Karpas-422 (cell line): ENCODE results near the gene DYNLL1. TPM values are rescaled to one million over a fixed set of nuclear protein-coding genes. Genes with fewer than 3 reads are reported as not detected.
"Not testable (repeated sequence)": the region's sequence is repeated elsewhere in the genome, so short reads cannot be mapped to it uniquely, and the experiment has no call there.

Source experiments
- DNase-seq: peaks from one replicate; pipeline ENCODE4 v3.0.0-alpha.2; 2015
- H2AFZ ChIP-seq: fragments of 200-600 bp; sonication (generic); 2 replicates; pipeline ENCODE4 v1.6.1; 2014; ENCODE audit warnings: antibody characterized with exemption, low read length, mixed read lengths
- H3K27ac ChIP-seq: fragments of 200-600 bp; sonication (generic); 2 replicates; pipeline ENCODE4 v1.5.1; 2014; ENCODE audit warnings: mild to moderate bottlenecking, low read length, moderate library complexity
- H3K27me3 ChIP-seq: fragments of 200-600 bp; sonication (generic); 2 replicates; pipeline ENCODE4 v1.6.1; 2014; ENCODE audit warnings: low read length, mixed read lengths
- H3K36me3 ChIP-seq: fragments of 200-600 bp; sonication (generic); 2 replicates; pipeline ENCODE4 v1.6.1; 2014; ENCODE audit warnings: low read length, mixed read lengths; ENCODE audit not compliant: insufficient read depth
- H3K4me1 ChIP-seq: fragments of 200-600 bp; sonication (generic); 2 replicates; pipeline ENCODE4 v1.6.1; 2014; ENCODE audit warnings: mild to moderate bottlenecking, low read length, mixed read lengths
- H3K4me2 ChIP-seq: fragments of 200-600 bp; sonication (generic); 2 replicates; pipeline ENCODE4 v1.6.1; 2014; ENCODE audit warnings: low read length, low read depth, mild to moderate bottlenecking; ENCODE audit not compliant: poor library complexity, severe bottlenecking
- H3K4me3 ChIP-seq: fragments of 200-600 bp; sonication (generic); 2 replicates; pipeline ENCODE4 v1.5.1; 2014; ENCODE audit warnings: mild to moderate bottlenecking, antibody characterized with exemption, low read length, mixed read lengths
- H3K79me2 ChIP-seq: fragments of 200-600 bp; sonication (generic); 2 replicates; pipeline ENCODE4 v1.6.1; 2014; ENCODE audit warnings: mild to moderate bottlenecking, low read length, mixed read lengths
- H3K9ac ChIP-seq: fragments of 200-600 bp; sonication (generic); 2 replicates; pipeline ENCODE4 v1.6.0; 2014; ENCODE audit warnings: low read length
- H3K9me2 ChIP-seq: fragments of 200-600 bp; sonication (generic), shearing (Covaris generic); replicated peaks from 2 replicates; pipeline ENCODE4 v1.6.0; 2014; ENCODE audit warnings: mild to moderate bottlenecking, low read length, moderate library complexity; ENCODE audit not compliant: insufficient read depth
- H3K9me3 ChIP-seq: fragments of 300-700, 200-600 bp; sonication (generic); 2 replicates; pipeline ENCODE4 v1.6.1; 2014; ENCODE audit warnings: low read length, mixed read lengths
- H4K20me1 ChIP-seq: fragments of 200-600 bp; sonication (generic); 2 replicates; pipeline ENCODE4 v1.6.1; 2014; ENCODE audit warnings: mild to moderate bottlenecking, antibody characterized with exemption, low read length, low read depth; ENCODE audit not compliant: insufficient read depth
- total RNA-seq: library from RNA; depleted of rRNA; stranded (reverse); fragments of >200 nt; shearing (Covaris generic); gene quantifications from 2 replicates; pipeline ENCODE4 v1.2.3, GENCODE V29; 2014; ENCODE audit warnings: low replicate concordance

The DYNLL1 gene
- total RNA-seq, 1 experiment from 2014 or later, result 308 TPM

DNA sequence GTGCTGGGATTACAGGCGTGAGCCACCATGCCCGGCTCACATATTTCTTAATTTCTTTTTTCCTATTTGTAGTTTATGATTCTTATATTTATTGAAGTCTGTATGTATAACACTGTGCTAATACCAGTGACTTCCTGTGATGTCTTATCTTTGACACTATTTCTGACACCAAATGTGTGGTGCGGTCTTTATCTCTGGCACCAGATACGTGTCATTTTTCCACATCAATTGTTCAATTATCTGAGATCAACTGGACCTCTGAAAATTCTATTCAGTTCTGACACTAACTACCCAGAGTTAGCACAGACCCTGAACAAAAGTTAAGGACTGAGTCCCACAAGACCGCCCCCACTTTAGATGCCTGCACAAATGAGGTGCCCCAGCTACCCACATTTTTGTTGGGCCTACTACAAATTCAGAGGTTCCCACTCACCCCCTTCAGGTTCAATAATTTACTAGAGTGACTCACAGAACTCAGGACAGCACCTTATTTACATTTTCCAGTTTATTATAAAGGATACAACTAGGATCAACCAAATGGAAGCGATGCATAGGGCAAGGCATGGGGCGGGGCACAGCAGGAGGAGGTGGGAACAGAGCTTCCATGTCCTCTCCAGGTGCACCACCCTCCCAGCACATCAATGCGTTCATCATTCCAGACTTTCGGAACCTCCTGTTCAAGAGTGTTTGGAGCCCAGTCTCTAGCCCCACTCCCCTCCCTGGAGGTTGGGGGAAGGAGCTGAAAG lies 14.7 kb upstream of the DYNLL1 start:
- H3K4me1 ChIP-seq, result peaks cover 8% of the 10 kb centered on the region
- no peaks in the 10 kb centered on the region for H3K9me3 ChIP-seq
- H3K9ac ChIP-seq, result no peak overlapping the region
- no peak overlapping the region for H2AFZ ChIP-seq
- no peaks in the 10 kb centered on the region for H3K79me2 ChIP-seq
- DNase-seq, result no peak
- H3K4me3 ChIP-seq, result no peak overlapping the region
- no peak overlapping the region for H3K4me2 ChIP-seq
- no peaks in the 10 kb centered on the region for H3K27me3 ChIP-seq
- H3K36me3 ChIP-seq, result no peaks in the 10 kb centered on the region
- no peak overlapping the region for H3K27ac ChIP-seq
- no peaks in the 10 kb centered on the region for H3K9me2 ChIP-seq
- no peaks in the 10 kb centered on the region for H4K20me1 ChIP-seq

DNA sequence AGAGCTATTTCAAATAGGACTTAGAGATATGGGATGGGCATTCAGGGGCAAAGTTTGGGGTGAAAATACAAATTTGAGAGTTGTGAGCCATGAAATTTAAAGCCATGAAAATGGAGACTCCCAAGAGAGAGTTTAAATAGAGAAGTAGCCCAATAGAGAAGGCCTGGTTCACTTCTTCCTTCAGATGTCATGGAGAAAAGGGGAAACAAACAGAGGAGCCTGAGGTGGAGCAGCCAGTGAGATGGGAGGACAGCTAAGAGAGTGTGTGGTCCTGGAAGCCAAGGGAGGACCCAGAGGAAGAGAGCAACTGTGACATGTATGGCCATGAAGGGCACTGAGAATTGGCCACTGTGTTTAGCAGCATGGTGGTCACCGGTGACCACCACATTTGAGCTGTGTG lies 12.3 kb upstream of the DYNLL1 start:
- H3K4me3 ChIP-seq, result no peak overlapping the region
- H3K4me1 ChIP-seq, result peaks cover 8% of the 10 kb centered on the region
- no peaks in the 10 kb centered on the region for H3K9me2 ChIP-seq
- H3K9ac ChIP-seq, result no peak overlapping the region
- no peaks in the 10 kb centered on the region for H3K27me3 ChIP-seq
- H2AFZ ChIP-seq, result no peak overlapping the region
- no peaks in the 10 kb centered on the region for H4K20me1 ChIP-seq
- H3K4me2 ChIP-seq, result no peak overlapping the region
- H3K36me3 ChIP-seq, result no peaks in the 10 kb centered on the region
- H3K27ac ChIP-seq, result no peak overlapping the region
- H3K79me2 ChIP-seq, result no peaks in the 10 kb centered on the region
- no peak for DNase-seq
- H3K9me3 ChIP-seq, result no peaks in the 10 kb centered on the region

DNA sequence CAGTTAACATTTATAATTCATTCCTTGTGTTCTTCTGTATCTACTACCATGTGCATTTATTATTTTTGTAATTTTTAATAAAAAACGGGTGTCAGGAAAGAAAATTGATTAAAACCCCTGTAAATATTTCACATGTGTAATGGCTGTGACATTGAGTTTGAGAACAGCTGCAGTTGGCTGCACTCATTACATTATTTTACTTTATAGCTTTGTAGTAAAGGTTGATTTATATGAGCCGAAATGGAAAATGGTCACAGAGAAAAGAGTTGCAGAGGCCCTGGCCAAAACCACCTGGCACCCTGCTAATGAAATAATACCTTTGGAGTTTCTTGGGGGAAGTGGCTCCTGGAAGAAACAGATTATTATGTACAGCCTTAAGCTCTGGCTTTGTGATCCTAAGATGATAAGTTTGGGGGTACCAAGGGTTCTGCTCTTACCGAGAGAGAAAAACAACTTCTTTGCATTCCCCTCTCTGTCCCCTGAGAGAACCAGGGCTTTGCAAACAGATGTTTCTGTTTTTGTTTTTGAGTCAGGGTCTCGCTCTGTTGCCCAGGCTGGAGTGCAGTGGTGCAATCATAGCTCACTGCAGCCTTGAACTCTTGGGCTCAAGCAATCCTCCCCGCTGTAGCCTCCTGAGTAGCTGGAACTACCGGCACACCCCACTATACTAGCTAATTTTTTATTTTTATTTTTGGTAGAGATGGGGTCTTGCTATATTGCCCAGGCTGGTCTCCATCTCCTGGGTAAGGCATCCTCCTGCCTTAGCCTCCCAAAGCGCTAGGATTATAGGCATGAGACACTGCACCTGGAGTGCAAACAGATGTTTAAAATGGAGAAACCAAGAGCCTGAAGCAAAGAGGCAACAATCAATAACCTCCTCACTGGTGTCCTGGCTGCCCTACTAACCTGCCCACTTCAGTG lies 9.7 kb upstream of the DYNLL1 start:
- H3K27me3 ChIP-seq, result no peaks in the 10 kb centered on the region
- no peaks in the 10 kb centered on the region for H3K79me2 ChIP-seq
- H2AFZ ChIP-seq, result no peak overlapping the region
- no peaks in the 10 kb centered on the region for H4K20me1 ChIP-seq
- H3K27ac ChIP-seq, result no peak overlapping the region
- H3K9ac ChIP-seq, result no peak overlapping the region
- H3K4me3 ChIP-seq, result no peak overlapping the region
- H3K9me2 ChIP-seq, result no peaks in the 10 kb centered on the region
- no peak for DNase-seq
- H3K4me2 ChIP-seq, result no peak overlapping the region
- H3K9me3 ChIP-seq, result no peaks in the 10 kb centered on the region
- no peaks in the 10 kb centered on the region for H3K36me3 ChIP-seq
- peaks cover 8% of the 10 kb centered on the region for H3K4me1 ChIP-seq

DNA sequence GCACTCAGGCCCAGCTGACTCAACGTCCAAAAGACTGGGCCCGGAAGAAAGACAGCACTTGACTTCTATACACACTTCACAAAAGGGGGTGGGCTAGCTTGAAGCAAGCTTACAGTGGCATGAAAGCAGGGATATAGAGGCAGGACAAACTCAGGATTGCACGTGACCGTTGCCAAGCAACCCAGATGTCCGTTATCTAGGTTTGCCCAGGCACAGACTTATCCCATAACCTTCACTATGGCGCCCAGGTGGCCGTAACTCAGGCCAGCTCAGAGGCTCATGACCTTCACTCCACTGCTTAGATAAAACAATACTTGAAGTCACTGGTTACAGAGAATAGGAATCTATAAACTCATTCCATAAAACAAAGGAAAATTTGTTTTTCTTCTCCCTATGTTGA lies 8.4 kb upstream of the DYNLL1 start:
- H3K4me1 ChIP-seq, H3K36me3 ChIP-seq, H3K9ac ChIP-seq, H4K20me1 ChIP-seq, H3K4me2 ChIP-seq, H3K27me3 ChIP-seq, H3K9me2 ChIP-seq, DNase-seq, H3K9me3 ChIP-seq, H3K27ac ChIP-seq, H2AFZ ChIP-seq, H3K4me3 ChIP-seq, H3K79me2 ChIP-seq: not testable (repeated sequence)

DNA sequence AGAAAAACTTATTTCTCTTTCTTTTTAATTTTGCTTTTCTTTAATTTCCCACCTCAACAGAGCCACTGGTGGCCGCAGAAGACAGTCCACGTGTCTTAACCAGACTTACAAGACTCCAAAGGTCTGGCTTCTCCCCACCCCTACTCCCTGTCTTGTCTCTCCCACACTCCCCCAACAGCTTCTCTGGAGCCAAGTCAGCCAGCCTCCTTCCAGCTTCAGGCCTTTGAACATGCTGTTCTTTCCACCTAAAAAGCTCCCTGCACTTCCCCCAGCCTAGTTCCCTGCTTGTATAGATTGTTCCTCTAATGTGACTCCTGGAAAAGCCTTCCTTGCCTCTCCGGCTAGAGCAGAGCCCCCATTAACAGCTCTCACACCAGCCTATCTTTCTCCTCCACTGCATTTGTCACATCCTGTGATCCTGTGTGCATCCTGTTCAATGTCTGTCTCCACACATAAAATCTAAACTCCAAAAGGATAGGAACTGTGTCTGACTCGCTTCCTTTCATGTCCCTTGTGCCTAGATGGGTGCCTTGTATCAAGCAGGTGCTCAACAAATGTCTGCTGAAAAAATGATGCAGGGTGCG lies 7.8 kb upstream of the DYNLL1 start:
- H3K4me2 ChIP-seq, result no peak overlapping the region
- no peaks in the 10 kb centered on the region for H3K9me2 ChIP-seq
- no peaks in the 10 kb centered on the region for H3K9me3 ChIP-seq
- no peak overlapping the region for H3K4me3 ChIP-seq
- H3K4me1 ChIP-seq, result peaks cover 8% of the 10 kb centered on the region
- no peak overlapping the region for H2AFZ ChIP-seq
- DNase-seq, result no peak
- no peaks in the 10 kb centered on the region for H3K27me3 ChIP-seq
- H3K36me3 ChIP-seq, result no peaks in the 10 kb centered on the region
- no peak overlapping the region for H3K9ac ChIP-seq
- no peaks in the 10 kb centered on the region for H4K20me1 ChIP-seq
- H3K27ac ChIP-seq, result no peak overlapping the region
- H3K79me2 ChIP-seq, result no peaks in the 10 kb centered on the region

DNA sequence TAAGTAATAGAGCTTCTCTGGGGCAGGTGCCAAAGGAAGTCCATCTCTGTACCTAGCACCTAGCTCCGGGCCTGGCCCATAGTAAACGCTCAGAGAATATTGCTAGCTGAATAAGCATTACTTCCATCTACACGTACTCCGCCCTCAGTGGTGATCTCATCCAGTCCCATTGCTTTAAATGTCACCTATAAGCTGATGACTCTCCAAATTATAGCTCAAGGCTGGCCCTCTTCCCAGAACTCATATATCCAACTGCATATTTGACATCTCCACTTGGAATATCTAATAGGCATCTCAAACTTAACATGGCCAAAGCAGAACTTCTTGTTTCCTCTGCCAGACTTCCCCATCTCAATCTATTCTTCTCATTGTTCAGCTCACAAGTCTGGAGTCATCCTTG lies 6.9 kb upstream of the DYNLL1 start:
- no peaks in the 10 kb centered on the region for H3K4me1 ChIP-seq
- H3K9me2 ChIP-seq, result no peaks in the 10 kb centered on the region
- no peak overlapping the region for H2AFZ ChIP-seq
- no peak overlapping the region for H3K27ac ChIP-seq
- no peak overlapping the region for H3K4me3 ChIP-seq
- H3K36me3 ChIP-seq, result no peaks in the 10 kb centered on the region
- H3K9me3 ChIP-seq, result no peaks in the 10 kb centered on the region
- no peaks in the 10 kb centered on the region for H3K79me2 ChIP-seq
- no peaks in the 10 kb centered on the region for H4K20me1 ChIP-seq
- no peak overlapping the region for H3K4me2 ChIP-seq
- no peak for DNase-seq
- H3K27me3 ChIP-seq, result no peaks in the 10 kb centered on the region
- no peak overlapping the region for H3K9ac ChIP-seq

DNA sequence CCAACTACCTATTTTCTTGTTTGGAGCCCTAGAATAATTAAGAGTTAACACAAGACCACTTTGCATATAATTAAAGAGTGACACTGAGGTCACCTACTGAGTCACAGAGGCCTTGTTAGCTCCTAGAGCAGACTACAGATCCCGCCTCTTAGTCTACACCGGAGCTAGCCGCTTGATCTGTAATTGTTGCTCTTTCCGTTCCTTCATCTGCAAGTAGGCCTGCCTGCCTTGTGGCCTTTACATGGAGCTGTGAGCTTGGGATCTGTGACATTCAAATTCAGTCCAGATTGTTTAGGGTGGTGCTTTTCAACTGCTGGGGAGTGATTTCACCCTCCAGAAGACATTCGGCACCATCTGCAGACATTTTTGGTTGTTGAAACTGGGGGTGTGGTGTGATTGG lies 5.6 kb upstream of the DYNLL1 start:
- H3K9me2 ChIP-seq, result no peaks in the 10 kb centered on the region
- no peak for DNase-seq
- H4K20me1 ChIP-seq, result no peaks in the 10 kb centered on the region
- no peaks in the 10 kb centered on the region for H3K9me3 ChIP-seq
- no peak overlapping the region for H3K27ac ChIP-seq
- H2AFZ ChIP-seq, result no peak overlapping the region
- no peak overlapping the region for H3K9ac ChIP-seq
- no peaks in the 10 kb centered on the region for H3K79me2 ChIP-seq
- no peaks in the 10 kb centered on the region for H3K27me3 ChIP-seq
- no peak overlapping the region for H3K4me3 ChIP-seq
- H3K4me1 ChIP-seq, result peaks cover 7% of the 10 kb centered on the region
- H3K36me3 ChIP-seq, result no peaks in the 10 kb centered on the region
- no peak overlapping the region for H3K4me2 ChIP-seq

DNA sequence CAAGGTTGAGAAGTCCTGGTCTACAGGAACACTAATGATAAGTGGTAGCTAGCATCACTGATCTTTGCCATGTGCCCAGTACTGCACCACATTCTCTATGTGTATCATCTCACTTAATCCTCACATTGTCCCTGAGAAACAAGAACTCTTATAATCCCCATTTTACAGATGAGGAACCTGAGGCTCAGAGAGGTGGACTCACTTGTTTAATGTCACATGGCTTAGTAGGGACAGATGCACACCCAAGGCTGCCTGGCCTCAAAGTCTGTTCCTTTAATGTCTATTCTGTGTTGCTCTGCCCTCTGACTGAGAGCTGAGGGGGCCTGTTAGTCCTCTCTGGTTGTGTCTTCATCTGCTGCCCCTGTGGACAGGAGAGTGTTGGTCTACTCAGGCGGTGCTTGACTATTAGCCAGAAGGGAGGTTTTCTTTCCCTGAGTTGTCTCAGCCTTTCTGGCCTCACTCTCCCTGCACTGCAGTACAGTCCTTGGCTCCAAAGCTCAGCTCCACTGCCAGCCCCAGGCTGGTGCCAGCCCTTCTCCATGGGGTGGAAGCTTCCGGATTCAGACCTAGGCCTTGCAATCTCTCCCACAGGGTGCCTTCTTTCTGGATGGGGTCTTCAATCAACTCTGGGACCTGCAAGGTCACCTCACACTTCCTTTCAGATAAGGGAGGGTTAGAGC lies 4.9 kb upstream of the DYNLL1 start:
- H3K9me3 ChIP-seq, result no peaks in the 10 kb centered on the region
- no peak overlapping the region for H2AFZ ChIP-seq
- H3K27ac ChIP-seq, result no peak overlapping the region
- H3K4me3 ChIP-seq, result no peak overlapping the region
- H3K4me2 ChIP-seq, result no peak overlapping the region
- H3K9me2 ChIP-seq, result no peaks in the 10 kb centered on the region
- no peak overlapping the region for H3K9ac ChIP-seq
- no peaks in the 10 kb centered on the region for H4K20me1 ChIP-seq
- H3K36me3 ChIP-seq, result no peaks in the 10 kb centered on the region
- no peak for DNase-seq
- peaks cover under 1% of the 10 kb centered on the region for H3K79me2 ChIP-seq
- H3K27me3 ChIP-seq, result no peaks in the 10 kb centered on the region
- H3K4me1 ChIP-seq, result peaks cover 9% of the 10 kb centered on the region
